Panc1 (cell line): ENCODE data around the gene KNDC1.

Source experiments
- POLR2AphosphoS5 ChIP-seq: IDR thresholded peaks from 2 replicates; pipeline ENCODE4 v1.6.1; 2012; ENCODE audit warnings: mild to moderate bottlenecking, low read depth, low read length, moderate library complexity
- TF ChIP-seq, protein P1 (sequence below): fragments of 450-650 bp; IDR thresholded peaks from 2 replicates; pipeline ENCODE4 v1.5.1; 2017; ENCODE audit warnings: mild to moderate bottlenecking
- TF ChIP-seq, protein P2 (sequence below), 2 experiments: IDR thresholded peaks; 2 replicates each; pipeline ENCODE4 v1.6.1; 2011 to 2012; ENCODE audit warnings: low read depth in 2 of 2, control low read depth in 1 of 2, low read length in 1 of 2, mild to moderate bottlenecking in 1 of 2, moderate library complexity in 1 of 2; ENCODE audit not compliant: insufficient read depth in 1 of 2

DNA sequence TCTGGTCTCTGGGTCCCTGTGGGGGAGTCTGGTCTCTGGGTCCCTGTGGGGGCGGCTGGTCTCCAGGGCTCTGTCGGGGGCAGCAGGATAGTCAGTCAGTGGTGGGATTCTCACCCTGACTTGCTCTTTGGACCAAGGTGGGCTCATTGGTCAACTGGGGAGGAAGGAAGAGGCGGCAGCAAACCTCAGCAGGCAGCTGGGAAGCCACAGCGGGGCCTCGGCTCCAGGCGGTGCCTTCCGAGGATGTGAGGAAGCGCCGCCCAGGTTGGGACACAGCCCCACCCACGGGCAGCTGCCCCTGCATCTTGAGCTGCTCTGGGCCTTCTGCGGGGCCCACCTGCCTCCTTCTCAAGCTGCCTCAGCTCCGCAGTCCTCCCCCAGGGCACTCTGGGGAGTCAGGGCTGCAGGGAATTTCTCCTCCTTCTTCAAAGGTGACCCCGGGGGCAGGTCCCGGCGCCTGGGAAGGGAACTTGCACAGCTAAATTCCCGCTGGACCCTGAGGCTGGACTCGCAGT is 20.4 kb upstream of the KNDC1 start:
- TF ChIP-seq, protein P1, sequence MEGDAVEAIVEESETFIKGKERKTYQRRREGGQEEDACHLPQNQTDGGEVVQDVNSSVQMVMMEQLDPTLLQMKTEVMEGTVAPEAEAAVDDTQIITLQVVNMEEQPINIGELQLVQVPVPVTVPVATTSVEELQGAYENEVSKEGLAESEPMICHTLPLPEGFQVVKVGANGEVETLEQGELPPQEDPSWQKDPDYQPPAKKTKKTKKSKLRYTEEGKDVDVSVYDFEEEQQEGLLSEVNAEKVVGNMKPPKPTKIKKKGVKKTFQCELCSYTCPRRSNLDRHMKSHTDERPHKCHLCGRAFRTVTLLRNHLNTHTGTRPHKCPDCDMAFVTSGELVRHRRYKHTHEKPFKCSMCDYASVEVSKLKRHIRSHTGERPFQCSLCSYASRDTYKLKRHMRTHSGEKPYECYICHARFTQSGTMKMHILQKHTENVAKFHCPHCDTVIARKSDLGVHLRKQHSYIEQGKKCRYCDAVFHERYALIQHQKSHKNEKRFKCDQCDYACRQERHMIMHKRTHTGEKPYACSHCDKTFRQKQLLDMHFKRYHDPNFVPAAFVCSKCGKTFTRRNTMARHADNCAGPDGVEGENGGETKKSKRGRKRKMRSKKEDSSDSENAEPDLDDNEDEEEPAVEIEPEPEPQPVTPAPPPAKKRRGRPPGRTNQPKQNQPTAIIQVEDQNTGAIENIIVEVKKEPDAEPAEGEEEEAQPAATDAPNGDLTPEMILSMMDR = no peak
- no peak for TF ChIP-seq POLR2AphosphoS5
- TF ChIP-seq, protein P2, sequence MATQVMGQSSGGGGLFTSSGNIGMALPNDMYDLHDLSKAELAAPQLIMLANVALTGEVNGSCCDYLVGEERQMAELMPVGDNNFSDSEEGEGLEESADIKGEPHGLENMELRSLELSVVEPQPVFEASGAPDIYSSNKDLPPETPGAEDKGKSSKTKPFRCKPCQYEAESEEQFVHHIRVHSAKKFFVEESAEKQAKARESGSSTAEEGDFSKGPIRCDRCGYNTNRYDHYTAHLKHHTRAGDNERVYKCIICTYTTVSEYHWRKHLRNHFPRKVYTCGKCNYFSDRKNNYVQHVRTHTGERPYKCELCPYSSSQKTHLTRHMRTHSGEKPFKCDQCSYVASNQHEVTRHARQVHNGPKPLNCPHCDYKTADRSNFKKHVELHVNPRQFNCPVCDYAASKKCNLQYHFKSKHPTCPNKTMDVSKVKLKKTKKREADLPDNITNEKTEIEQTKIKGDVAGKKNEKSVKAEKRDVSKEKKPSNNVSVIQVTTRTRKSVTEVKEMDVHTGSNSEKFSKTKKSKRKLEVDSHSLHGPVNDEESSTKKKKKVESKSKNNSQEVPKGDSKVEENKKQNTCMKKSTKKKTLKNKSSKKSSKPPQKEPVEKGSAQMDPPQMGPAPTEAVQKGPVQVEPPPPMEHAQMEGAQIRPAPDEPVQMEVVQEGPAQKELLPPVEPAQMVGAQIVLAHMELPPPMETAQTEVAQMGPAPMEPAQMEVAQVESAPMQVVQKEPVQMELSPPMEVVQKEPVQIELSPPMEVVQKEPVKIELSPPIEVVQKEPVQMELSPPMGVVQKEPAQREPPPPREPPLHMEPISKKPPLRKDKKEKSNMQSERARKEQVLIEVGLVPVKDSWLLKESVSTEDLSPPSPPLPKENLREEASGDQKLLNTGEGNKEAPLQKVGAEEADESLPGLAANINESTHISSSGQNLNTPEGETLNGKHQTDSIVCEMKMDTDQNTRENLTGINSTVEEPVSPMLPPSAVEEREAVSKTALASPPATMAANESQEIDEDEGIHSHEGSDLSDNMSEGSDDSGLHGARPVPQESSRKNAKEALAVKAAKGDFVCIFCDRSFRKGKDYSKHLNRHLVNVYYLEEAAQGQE (IDR thresholded peaks at IDR 0.05; ENCODE audit: insufficient read depth in 1 of 2, low read depth in 2 of 2, low read length in 1 of 2) = no peak
